Endothelial cell of umbilical vein (primary cell): ENCODE measurements around the gene DSG1.

Experiments used
- CTCF ChIP-seq, 2 donors: IDR thresholded peaks; 1 replicate in 1 of 2; 2 replicates in 1 of 2; pipeline ENCODE4 v1.5.1; 2011; ENCODE audit warnings: low read length in 2 of 2, mild to moderate bottlenecking in 2 of 2, moderate library complexity in 2 of 2, control low read depth in 1 of 2, inconsistent platforms in 1 of 2, low read depth in 1 of 2; ENCODE audit not compliant: insufficient read depth in 1 of 2; ENCODE audit errors: extremely low read depth in 1 of 2
- EZH2 ChIP-seq: IDR thresholded peaks from 2 replicates; pipeline ENCODE4 v1.6.1; 2012; ENCODE audit warnings: borderline replicate concordance, low read depth, mild to moderate bottlenecking, moderate library complexity, low read length, inconsistent platforms; ENCODE audit not compliant: severe bottlenecking
- FOS ChIP-seq: IDR thresholded peaks from 2 replicates; pipeline ENCODE4 v1.6.1; 2011; ENCODE audit warnings: mild to moderate bottlenecking, low read length, moderate library complexity, borderline replicate concordance; ENCODE audit not compliant: insufficient read depth
- JUN ChIP-seq: IDR thresholded peaks from 2 replicates; pipeline ENCODE4 v1.6.1; 2011; ENCODE audit warnings: borderline replicate concordance, low read depth; ENCODE audit not compliant: insufficient read length, insufficient read depth
- POLR2A ChIP-seq: IDR thresholded peaks from 2 replicates; pipeline ENCODE4 v1.6.1; 2012; ENCODE audit warnings: low read depth, mild to moderate bottlenecking, control low read depth, low read length
- POLR2AphosphoS5 ChIP-seq: IDR thresholded peaks from 2 replicates; pipeline ENCODE4 v1.6.1; 2012; ENCODE audit warnings: low read depth, mild to moderate bottlenecking, control low read depth, low read length, moderate library complexity; ENCODE audit not compliant: insufficient read depth
- TF ChIP-seq, protein P1 (sequence below): IDR thresholded peaks from 2 replicates; pipeline ENCODE4 v1.6.1; 2011; ENCODE audit not compliant: insufficient read depth, insufficient read length

DNA sequence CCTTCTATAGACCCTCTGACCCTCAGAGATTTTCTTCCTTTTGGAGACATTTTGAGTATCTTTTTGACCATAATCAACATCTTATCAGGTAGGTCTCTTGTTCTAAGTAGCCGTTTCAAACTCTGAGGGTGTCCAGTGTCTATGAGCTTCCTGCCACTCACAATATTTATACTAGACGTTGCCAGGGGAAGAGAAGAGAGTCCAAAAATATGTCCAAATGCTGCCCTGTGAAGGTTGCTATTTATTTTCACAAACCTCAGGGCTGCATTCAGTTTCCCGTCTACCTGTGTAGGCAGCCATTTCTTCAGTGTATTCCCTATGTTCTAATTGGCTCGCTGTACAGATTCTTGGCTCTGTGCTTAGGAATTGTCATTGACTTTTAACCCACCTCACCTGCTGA, 986 bp upstream of the DSG1 start:
- TF ChIP-seq CTCF (IDR thresholded peaks at IDR 0.05; ENCODE audit: extremely low read depth in 1 of 2, insufficient read depth in 1 of 2, low read depth in 1 of 2, low read length in 2 of 2), result no peak
- TF ChIP-seq POLR2AphosphoS5, result no peak
- no peak for TF ChIP-seq JUN
- no peak for TF ChIP-seq POLR2A
- TF ChIP-seq, protein P1, sequence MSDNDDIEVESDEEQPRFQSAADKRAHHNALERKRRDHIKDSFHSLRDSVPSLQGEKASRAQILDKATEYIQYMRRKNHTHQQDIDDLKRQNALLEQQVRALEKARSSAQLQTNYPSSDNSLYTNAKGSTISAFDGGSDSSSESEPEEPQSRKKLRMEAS, result no peak
- no peak for TF ChIP-seq EZH2
- no peak for TF ChIP-seq FOS
